Measurements from ENCODE around the gene C10orf53. TPM values are rescaled to one million over a fixed set of nuclear protein-coding genes. Genes with fewer than 3 reads are reported as not detected.
"Not testable (repeated sequence)": the region's sequence is repeated elsewhere in the genome, so short reads cannot be mapped to it uniquely, and the experiment has no call there.

The C10orf53 gene
- total RNA-seq, 1 donor from 2014 or later = not detected

DNA sequence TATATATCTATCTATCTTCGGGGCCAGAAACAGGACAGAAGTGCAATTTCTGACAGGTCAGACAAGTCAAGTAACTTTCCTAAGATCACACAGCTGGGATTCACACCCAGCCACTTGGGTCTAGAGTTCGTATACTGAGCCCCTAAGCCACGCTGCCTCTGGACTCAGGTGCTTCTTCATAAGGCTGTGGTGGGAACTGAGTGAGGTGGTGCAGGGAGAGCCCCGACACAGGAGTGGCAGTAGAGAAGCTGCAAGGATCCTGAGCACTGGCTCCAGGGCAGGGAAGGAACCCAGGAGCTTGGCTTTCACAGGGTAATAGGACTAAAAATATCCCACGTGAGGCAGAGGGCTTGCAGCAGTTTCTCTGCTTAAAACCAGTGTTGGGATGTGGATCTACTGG is 33.8 kb downstream of the C10orf53 start:
- no peak overlapping the region for H3K27ac Mint-ChIP-seq (ENCODE audit: unreplicated experiment)
- H3K9me3 Mint-ChIP-seq (ENCODE audit: low read depth) = peaks cover 8% of the 10 kb centered on the region
- H3K36me3 Mint-ChIP-seq (ENCODE audit: low read depth) = no peaks in the 10 kb centered on the region
- no peak for DNase-seq (ENCODE audit: low spot score)
- TF ChIP-seq, protein P1, sequence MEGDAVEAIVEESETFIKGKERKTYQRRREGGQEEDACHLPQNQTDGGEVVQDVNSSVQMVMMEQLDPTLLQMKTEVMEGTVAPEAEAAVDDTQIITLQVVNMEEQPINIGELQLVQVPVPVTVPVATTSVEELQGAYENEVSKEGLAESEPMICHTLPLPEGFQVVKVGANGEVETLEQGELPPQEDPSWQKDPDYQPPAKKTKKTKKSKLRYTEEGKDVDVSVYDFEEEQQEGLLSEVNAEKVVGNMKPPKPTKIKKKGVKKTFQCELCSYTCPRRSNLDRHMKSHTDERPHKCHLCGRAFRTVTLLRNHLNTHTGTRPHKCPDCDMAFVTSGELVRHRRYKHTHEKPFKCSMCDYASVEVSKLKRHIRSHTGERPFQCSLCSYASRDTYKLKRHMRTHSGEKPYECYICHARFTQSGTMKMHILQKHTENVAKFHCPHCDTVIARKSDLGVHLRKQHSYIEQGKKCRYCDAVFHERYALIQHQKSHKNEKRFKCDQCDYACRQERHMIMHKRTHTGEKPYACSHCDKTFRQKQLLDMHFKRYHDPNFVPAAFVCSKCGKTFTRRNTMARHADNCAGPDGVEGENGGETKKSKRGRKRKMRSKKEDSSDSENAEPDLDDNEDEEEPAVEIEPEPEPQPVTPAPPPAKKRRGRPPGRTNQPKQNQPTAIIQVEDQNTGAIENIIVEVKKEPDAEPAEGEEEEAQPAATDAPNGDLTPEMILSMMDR (IDR thresholded peaks at IDR 0.05) = no peak
- peaks cover 14% of the 10 kb centered on the region for H3K27me3 Mint-ChIP-seq (ENCODE audit: low read depth)
- no peak overlapping the region for H3K4me3 Mint-ChIP-seq (ENCODE audit: unreplicated experiment)
- no peaks in the 10 kb centered on the region for H3K4me1 Mint-ChIP-seq (ENCODE audit: low read depth)

DNA sequence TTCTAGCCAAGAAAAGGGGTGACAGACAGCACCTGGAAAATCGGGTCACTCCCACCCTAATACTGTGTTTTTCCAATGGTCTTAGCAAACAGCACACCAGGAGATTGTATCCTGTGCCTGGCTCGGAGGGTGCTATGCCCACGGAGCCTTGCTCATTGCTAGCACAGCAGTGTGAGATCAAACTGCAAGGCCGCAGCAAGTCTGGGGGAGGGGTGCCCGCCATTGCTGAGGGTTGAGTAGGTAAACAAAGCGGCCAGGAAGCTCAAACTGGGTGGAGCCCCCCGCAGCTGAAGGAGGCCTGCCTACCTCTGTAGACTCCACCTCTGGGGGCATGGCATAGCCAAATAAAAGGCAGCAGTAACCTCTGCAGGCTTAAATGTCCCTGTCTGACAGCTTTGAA is 35.7 kb downstream of the C10orf53 start:
- not testable (repeated sequence) for H3K27me3 Mint-ChIP-seq (ENCODE audit: low read depth); H3K4me1 Mint-ChIP-seq (ENCODE audit: low read depth); DNase-seq (ENCODE audit: low spot score); H3K9me3 Mint-ChIP-seq (ENCODE audit: low read depth); H3K27ac Mint-ChIP-seq (ENCODE audit: unreplicated experiment); H3K36me3 Mint-ChIP-seq (ENCODE audit: low read depth); H3K4me3 Mint-ChIP-seq (ENCODE audit: unreplicated experiment)

DNA sequence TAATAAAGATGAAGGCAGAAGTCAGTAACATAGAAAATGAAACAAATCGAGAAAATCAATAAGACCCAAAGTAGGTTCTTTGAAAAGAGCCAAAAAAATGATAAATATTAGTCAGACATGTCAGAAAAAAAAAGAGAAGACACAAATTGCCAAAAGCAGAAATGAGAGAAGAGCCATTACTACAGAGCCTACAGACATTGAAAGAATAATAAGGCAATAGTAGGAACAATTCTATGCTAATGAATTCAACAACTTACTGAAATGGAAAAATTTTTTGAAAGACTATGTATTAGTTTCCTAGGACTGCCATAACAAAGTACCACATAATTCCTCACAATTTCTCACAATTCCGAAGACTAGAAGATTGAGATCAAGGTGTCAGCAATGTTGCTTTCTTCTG is 47.1 kb downstream of the C10orf53 start:
- H3K9me3 Mint-ChIP-seq (ENCODE audit: low read depth) = peaks cover 25% of the 10 kb centered on the region
- TF ChIP-seq, protein P1 (IDR thresholded peaks at IDR 0.05) = no peak
- no peak overlapping the region for H3K27ac Mint-ChIP-seq (ENCODE audit: unreplicated experiment)
- no peaks in the 10 kb centered on the region for H3K4me1 Mint-ChIP-seq (ENCODE audit: low read depth)
- no peak overlapping the region for H3K4me3 Mint-ChIP-seq (ENCODE audit: unreplicated experiment)
- H3K27me3 Mint-ChIP-seq (ENCODE audit: low read depth) = peaks cover 3% of the 10 kb centered on the region
- DNase-seq (ENCODE audit: low spot score) = no peak
- H3K36me3 Mint-ChIP-seq (ENCODE audit: low read depth) = peaks cover 3% of the 10 kb centered on the region

DNA sequence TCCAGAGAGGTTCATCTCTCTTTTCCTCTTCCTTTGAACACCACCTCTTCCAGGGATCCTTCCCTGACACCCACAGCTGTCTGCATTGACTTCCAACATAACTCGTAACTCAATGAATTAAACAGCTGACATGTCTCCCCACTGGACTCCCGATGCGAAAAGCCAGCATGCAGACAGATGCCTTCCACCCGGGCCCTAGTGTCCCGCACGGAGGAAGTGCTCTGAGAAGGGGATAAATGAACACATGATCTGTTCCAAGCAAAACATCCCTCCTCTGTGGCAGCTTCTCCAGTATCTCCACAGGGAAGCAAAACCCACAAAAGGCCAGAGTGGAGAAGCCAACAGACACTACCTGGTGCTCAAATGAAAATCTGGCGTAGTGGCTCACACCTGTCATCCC is 54.4 kb downstream of the C10orf53 start:
- peaks cover 3% of the 10 kb centered on the region for H3K27me3 Mint-ChIP-seq (ENCODE audit: low read depth)
- H3K27ac Mint-ChIP-seq (ENCODE audit: unreplicated experiment) = no peak overlapping the region
- peaks cover 3% of the 10 kb centered on the region for H3K9me3 Mint-ChIP-seq (ENCODE audit: low read depth)
- no peaks in the 10 kb centered on the region for H3K36me3 Mint-ChIP-seq (ENCODE audit: low read depth)
- TF ChIP-seq, protein P1 (IDR thresholded peaks at IDR 0.05) = no peak
- no peaks in the 10 kb centered on the region for H3K4me1 Mint-ChIP-seq (ENCODE audit: low read depth)
- H3K4me3 Mint-ChIP-seq (ENCODE audit: unreplicated experiment) = no peak overlapping the region
- no peak for DNase-seq (ENCODE audit: low spot score)

DNA sequence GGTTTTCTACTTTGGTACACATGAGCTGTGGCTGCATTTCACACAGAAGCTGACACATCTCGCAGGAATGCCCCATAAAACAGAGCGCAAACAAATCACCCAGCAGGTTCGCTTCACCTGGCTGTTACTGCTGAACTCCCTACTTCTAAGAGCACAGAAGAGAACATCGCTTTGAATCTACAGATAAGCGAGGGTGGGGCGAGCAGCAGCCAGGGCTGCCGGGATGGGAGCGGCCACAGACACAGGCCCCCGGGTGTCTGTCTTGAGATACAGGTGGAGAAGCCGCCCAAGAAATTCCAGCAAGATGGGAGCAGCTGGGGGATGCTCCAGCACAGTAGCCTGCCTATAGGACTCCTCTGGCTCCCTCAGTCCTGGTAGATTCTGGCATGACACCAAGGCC is 55.2 kb downstream of the C10orf53 start:
- H3K4me3 Mint-ChIP-seq (ENCODE audit: unreplicated experiment) = no peak overlapping the region
- no peaks in the 10 kb centered on the region for H3K4me1 Mint-ChIP-seq (ENCODE audit: low read depth)
- DNase-seq (ENCODE audit: low spot score) = no peak
- TF ChIP-seq, protein P1 (IDR thresholded peaks at IDR 0.05) = no peak
- H3K27ac Mint-ChIP-seq (ENCODE audit: unreplicated experiment) = no peak overlapping the region
- no peaks in the 10 kb centered on the region for H3K9me3 Mint-ChIP-seq (ENCODE audit: low read depth)
- no peaks in the 10 kb centered on the region for H3K36me3 Mint-ChIP-seq (ENCODE audit: low read depth)
- peaks cover 3% of the 10 kb centered on the region for H3K27me3 Mint-ChIP-seq (ENCODE audit: low read depth)

DNA sequence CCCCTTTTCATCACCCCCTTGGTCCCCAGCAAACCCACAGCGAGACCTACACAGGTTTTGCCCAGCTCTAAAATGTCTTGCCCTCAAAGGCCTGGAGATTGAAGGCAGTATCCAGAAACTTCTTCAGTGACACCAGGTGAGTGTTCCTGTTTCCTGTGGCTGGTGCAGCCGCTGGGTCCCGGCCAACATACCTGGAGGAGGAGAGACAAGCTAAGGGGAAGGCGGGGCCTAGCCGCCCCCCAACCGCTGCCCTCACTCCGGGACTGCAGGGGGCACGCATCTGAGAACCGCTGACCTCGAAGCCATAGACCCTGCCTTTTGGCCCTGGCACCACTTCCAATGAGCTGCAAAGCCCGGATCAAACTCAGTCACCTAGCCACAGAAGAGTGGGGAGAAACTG is 55.7 kb downstream of the C10orf53 start:
- H3K4me3 Mint-ChIP-seq (ENCODE audit: unreplicated experiment) = no peak overlapping the region
- no peaks in the 10 kb centered on the region for H3K9me3 Mint-ChIP-seq (ENCODE audit: low read depth)
- H3K27ac Mint-ChIP-seq (ENCODE audit: unreplicated experiment) = no peak overlapping the region
- no peak for DNase-seq (ENCODE audit: low spot score)
- H3K36me3 Mint-ChIP-seq (ENCODE audit: low read depth) = no peaks in the 10 kb centered on the region
- H3K4me1 Mint-ChIP-seq (ENCODE audit: low read depth) = no peaks in the 10 kb centered on the region
- TF ChIP-seq, protein P1 (IDR thresholded peaks at IDR 0.05) = no peak
- H3K27me3 Mint-ChIP-seq (ENCODE audit: low read depth) = no peaks in the 10 kb centered on the region

Measured in chondrocyte (in vitro differentiated cells).